Measurements from ENCODE around the gene LYRM4.

Gene LYRM4

DNA sequence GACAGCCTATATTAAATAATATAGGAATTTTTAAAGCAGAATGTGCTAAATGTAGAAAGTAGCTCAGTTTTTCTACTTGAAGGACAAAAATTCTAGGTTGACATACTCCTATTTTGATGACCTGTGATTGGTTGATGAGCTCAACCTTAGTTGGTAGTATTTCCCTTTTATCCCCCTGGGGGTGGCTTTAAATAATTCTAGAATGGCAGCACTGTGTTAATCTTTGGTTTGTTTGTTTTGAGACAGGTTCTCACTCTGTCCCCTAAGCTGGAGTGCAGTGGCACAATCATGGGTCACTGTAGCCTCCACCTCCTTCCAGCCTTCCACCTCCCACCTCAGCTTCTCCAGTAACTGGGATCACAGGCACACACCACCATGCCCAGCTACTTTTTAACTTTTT is 29.8 kb upstream of the LYRM4 start:
- Histone ChIP-seq H3K27me3 (ENCODE audit: insufficient read depth, low read length) (no peaks in the 10 kb centered on the region), H3K4me3 (ENCODE audit: low read length) (no peak overlapping the region), H3K9me3 (ENCODE audit: low read length) (no peaks in the 10 kb centered on the region), H3K36me3 (ENCODE audit: insufficient read depth, low read length) (no peaks in the 10 kb centered on the region), H3K4me1 (ENCODE audit: insufficient read depth, low read length) (no peaks in the 10 kb centered on the region), H2AFZ (ENCODE audit: low read depth, low read length) (no peak overlapping the region)

DNA sequence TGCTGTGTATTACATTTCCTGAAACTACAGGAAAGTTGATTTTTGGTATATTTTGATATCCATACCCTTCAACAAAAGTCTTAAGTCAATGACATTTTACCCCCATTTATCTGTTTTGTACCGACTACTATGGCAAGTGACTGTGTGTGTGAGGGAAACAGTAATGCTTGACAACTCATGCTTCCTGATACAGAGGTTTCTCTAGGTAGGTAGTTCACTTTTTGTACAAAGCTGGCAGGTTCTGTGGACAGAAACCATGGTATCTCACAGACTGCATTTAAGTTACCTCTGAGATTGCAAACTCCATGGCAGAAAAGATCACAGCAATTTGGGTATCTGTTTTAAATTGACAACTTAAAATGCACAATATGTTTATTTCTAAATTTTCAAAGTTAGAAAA is 29.3 kb upstream of the LYRM4 start:
- Histone ChIP-seq H3K27me3 (ENCODE audit: insufficient read depth, low read length) (no peaks in the 10 kb centered on the region), H3K36me3 (ENCODE audit: insufficient read depth, low read length) (no peaks in the 10 kb centered on the region), H2AFZ (ENCODE audit: low read depth, low read length) (no peak overlapping the region), H3K4me3 (ENCODE audit: low read length) (no peak overlapping the region), H3K4me1 (ENCODE audit: insufficient read depth, low read length) (no peaks in the 10 kb centered on the region), H3K9me3 (ENCODE audit: low read length) (no peaks in the 10 kb centered on the region)

DNA sequence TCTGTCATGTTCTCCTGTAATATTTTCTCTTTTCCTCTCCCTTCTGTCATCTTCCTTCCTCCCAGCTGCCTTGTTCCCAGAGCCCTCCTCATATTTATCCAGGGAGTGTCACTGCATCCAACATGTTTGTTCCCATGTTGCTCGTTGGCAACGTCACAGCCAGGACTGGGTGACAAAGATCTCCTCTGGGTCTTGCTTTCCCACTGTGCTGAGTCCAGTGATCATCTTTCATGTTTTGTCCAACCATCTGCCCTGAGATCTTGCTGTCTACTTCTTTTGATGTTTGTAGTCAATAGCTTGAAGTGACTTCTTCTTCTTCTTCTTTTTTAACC is 27.2 kb upstream of the LYRM4 start:
- no peak overlapping the region for H2AFZ ChIP-seq (ENCODE audit: low read depth, low read length)
- no peaks in the 10 kb centered on the region for H3K27me3 ChIP-seq (ENCODE audit: insufficient read depth, low read length)
- H3K4me1 ChIP-seq (ENCODE audit: insufficient read depth, low read length): no peaks in the 10 kb centered on the region
- H3K4me3 ChIP-seq (ENCODE audit: low read length): no peak overlapping the region
- H3K36me3 ChIP-seq (ENCODE audit: insufficient read depth, low read length): no peaks in the 10 kb centered on the region
- H3K9me3 ChIP-seq (ENCODE audit: low read length): no peaks in the 10 kb centered on the region

DNA sequence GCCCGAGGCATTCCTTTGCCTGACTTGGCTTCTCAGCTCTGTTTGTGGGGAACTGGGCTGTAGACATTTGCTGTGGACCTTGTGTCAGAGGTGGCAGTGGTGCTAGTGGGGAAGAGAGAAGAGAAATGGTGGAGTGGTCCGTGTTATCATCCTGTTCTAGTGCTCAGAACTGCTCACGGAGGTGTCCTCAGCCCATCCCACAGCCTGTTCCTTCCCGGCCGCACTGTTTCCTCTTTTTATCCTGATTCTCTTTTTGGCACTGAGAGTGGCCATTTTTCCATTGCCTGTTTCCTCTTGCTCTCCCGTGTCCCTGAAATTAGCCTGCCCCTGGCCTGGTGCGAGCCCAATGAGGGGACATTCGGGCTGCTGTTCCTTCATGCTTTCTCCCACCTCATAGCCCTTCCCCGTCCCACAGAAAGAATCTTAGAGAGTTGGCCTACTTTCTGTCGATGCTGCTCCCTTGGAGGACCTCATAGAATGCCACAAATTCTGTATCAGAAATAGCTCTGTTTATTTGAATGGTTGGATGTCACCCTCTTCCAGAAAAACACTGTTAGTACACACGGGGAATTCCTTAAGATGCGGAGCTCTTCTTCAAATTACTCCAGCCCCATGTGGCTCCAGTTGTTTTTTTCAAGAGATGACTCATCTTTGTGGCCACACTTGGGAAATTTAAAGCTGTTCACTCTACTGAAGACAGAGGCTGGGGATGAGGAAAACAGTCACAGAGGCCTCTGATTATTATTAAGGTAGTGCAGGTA is 26.6 kb upstream of the LYRM4 start:
- Histone ChIP-seq H3K4me1 (ENCODE audit: insufficient read depth, low read length) (no peaks in the 10 kb centered on the region), H3K9me3 (ENCODE audit: low read length) (no peaks in the 10 kb centered on the region), H3K27me3 (ENCODE audit: insufficient read depth, low read length) (no peaks in the 10 kb centered on the region), H2AFZ (ENCODE audit: low read depth, low read length) (no peak overlapping the region), H3K36me3 (ENCODE audit: insufficient read depth, low read length) (no peaks in the 10 kb centered on the region), H3K4me3 (ENCODE audit: low read length) (no peak overlapping the region)

DNA sequence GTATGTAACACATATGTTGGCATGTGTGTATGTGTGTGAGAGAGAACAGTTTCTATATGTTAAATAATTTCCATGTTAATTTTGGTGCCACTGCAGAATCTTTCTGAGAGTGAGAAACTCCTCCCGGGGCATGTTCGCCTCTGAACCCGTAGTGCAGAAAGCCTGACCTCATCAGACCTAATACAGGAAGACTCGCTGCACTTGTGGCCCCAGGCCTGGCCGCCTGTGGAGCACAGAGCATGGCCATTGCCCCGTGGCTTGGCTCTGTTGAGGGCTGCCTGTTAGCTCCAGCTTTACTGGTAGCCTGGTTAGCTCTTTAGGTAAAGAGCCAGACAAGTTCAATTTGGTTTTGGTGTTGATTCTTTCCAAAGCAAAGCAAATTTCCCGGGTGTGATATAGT is 26.0 kb upstream of the LYRM4 start:
- H2AFZ ChIP-seq (ENCODE audit: low read depth, low read length): no peak overlapping the region
- H3K4me3 ChIP-seq (ENCODE audit: low read length): no peak overlapping the region
- H3K36me3 ChIP-seq (ENCODE audit: insufficient read depth, low read length): no peaks in the 10 kb centered on the region

DNA sequence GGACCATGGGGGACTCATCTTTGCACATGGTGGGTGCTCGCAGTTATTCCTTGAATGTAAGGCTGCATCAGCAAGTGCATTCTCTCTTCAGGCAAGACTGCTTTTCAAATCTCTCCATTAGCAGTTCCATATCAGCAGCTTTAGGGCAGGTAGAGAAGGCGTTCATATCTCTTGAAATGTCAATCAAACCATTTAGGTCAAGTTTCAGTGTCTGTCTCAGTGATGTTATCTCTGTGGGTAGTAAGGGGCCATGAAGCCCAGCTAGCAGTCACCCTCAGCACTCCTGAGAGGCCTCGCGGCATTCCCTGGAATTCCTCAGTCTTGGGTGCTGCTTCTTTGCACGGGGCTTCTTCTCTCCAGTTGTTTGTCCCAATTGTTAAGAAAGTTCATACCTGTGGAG is 24.8 kb upstream of the LYRM4 start:
- no peaks in the 10 kb centered on the region for H3K36me3 ChIP-seq (ENCODE audit: insufficient read depth, low read length)
- H3K9me3 ChIP-seq (ENCODE audit: low read length): no peaks in the 10 kb centered on the region
- H3K27me3 ChIP-seq (ENCODE audit: insufficient read depth, low read length): no peaks in the 10 kb centered on the region
- H3K4me1 ChIP-seq (ENCODE audit: insufficient read depth, low read length): no peaks in the 10 kb centered on the region
- H2AFZ ChIP-seq (ENCODE audit: low read depth, low read length): no peak overlapping the region
- H3K4me3 ChIP-seq (ENCODE audit: low read length): no peak overlapping the region

More for the DNA sequence above, 26.0 kb upstream of the LYRM4 start:
- Histone ChIP-seq H3K9me3 (ENCODE audit: low read length) (no peaks in the 10 kb centered on the region), H3K4me1 (ENCODE audit: insufficient read depth, low read length) (no peaks in the 10 kb centered on the region), H3K27me3 (ENCODE audit: insufficient read depth, low read length) (no peaks in the 10 kb centered on the region)

DNA sequence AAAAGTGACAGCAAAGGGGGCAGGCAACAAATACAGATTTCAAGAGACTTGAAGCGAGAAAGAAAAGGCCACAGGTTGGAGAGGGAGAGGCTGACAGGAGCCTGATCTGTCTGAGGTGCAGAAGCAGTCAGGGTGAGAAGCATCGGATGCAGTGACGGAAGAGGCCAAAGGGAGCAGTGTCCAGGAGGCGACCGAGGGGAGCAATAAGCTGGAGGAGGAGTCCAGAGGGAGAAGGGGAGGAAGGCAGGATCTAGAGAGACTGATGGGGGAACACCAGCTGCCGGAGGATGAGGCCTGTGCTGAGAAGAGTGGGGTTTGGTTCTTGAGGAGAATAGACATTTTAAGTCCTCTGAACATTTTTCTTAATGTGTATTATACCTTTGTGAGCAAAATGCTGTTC is 24.3 kb upstream of the LYRM4 start:
- Histone ChIP-seq H3K36me3 (ENCODE audit: insufficient read depth, low read length) (no peaks in the 10 kb centered on the region), H3K4me3 (ENCODE audit: low read length) (no peak overlapping the region)

DNA sequence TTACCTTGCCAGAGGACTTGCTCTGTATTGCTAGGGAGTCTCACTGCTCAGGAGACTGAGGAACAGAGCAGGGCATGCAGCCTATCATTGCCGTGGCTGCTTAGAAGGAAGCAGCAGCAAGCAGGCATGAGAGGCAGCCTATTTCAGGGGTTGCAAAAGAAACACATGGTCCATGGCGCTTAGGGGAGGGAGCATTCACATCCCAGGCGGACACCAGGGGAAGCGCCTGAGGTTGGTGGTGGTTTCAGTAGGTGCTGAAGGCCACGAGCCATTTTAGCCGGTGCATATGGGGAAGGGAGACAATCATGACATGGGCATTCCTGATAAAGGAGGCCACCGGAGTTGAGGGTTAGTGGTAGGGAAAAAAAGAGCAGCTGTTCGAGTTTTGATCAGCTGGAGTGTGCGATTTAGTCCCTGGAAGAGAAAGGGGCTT is 21.5 kb upstream of the LYRM4 start:
- Histone ChIP-seq H3K9me3 (ENCODE audit: low read length) (peaks cover 3% of the 10 kb centered on the region), H3K4me1 (ENCODE audit: insufficient read depth, low read length) (peaks cover 14% of the 10 kb centered on the region), H2AFZ (ENCODE audit: low read depth, low read length) (no peak overlapping the region), H3K36me3 (ENCODE audit: insufficient read depth, low read length) (no peaks in the 10 kb centered on the region), H3K27me3 (ENCODE audit: insufficient read depth, low read length) (no peaks in the 10 kb centered on the region), H3K4me3 (ENCODE audit: low read length) (no peak overlapping the region)

More for the DNA sequence above, 24.3 kb upstream of the LYRM4 start:
- no peak overlapping the region for H2AFZ ChIP-seq (ENCODE audit: low read depth, low read length)
- no peaks in the 10 kb centered on the region for H3K27me3 ChIP-seq (ENCODE audit: insufficient read depth, low read length)
- H3K4me1 ChIP-seq (ENCODE audit: insufficient read depth, low read length): no peaks in the 10 kb centered on the region
- no peaks in the 10 kb centered on the region for H3K9me3 ChIP-seq (ENCODE audit: low read length)

DNA sequence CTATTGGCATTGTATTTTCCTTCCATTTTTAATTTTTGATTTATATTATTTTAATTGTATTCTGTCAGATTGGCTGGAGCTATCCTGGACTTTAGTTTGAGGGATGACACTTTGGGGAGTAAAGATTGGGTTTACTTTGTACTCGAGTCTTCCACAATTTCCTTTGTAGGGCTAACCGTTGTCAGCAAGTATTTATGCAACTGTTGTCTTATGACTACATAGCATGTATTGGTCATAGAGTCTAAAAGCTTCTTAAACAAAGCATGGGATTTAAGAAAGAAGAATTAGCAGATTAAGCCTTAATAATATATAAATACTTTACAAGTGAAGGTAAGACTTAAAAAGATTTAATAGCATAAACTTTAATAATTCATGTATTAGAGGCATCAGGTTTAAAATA is 20.2 kb upstream of the LYRM4 start:
- H3K4me3 ChIP-seq (ENCODE audit: low read length): no peak overlapping the region
- H3K9me3 ChIP-seq (ENCODE audit: low read length): peaks cover 3% of the 10 kb centered on the region
- no peaks in the 10 kb centered on the region for H3K36me3 ChIP-seq (ENCODE audit: insufficient read depth, low read length)
- H3K4me1 ChIP-seq (ENCODE audit: insufficient read depth, low read length): peaks cover 20% of the 10 kb centered on the region
- H3K27me3 ChIP-seq (ENCODE audit: insufficient read depth, low read length): no peaks in the 10 kb centered on the region
- no peak overlapping the region for H2AFZ ChIP-seq (ENCODE audit: low read depth, low read length)

DNA sequence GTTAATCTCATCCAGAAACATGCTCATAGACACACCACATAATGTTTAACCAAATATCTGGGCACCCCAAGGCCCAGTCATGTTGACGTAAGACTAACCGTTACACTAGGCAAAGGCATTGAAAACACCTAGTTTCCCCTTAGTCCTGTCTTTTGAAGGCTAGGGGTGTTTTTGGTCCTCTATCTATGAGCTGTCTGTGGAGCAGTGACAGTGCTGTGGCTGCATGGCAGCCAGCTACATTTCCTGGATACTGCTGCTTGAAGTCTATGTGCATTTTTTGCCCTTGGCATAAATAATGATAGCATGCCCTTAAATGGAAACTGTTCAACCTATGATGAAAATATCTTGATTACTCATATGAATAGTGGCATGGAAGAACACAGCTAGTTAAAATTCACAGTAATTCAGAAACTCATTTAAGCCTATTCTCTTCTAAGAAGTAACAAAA is 19.2 kb upstream of the LYRM4 start:
- H3K36me3 ChIP-seq (ENCODE audit: insufficient read depth, low read length): no peaks in the 10 kb centered on the region
- H3K4me3 ChIP-seq (ENCODE audit: low read length): no peak overlapping the region
- no peak overlapping the region for H2AFZ ChIP-seq (ENCODE audit: low read depth, low read length)
- H3K9me3 ChIP-seq (ENCODE audit: low read length): peaks cover 3% of the 10 kb centered on the region
- peaks cover 20% of the 10 kb centered on the region for H3K4me1 ChIP-seq (ENCODE audit: insufficient read depth, low read length)
- H3K27me3 ChIP-seq (ENCODE audit: insufficient read depth, low read length): no peaks in the 10 kb centered on the region

DNA sequence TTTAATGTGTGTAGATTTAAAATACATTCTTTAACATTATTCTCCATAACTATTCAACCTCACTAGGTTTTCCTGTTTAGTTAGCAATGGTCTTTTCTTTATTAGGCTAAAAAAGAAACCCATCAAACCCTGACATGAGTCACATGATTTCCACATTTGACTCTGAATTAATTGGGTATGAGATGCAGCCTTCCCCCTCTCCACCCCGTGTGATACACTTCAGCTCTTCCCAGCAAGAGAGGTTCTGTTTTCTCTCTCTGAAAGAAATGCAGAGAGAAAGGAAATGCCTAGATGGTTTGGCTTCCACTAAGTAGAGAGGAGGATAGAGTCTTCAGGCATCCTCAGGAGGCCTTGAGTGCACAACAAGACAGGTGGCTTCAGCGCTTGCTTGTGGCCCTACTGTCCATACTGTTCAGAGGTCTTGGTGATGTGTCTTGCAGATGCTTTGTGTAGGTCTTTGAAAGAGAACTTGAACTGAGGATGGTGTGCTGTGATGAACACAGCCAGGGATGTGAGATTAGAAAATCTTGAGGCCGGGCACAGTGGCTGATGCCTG is 17.9 kb upstream of the LYRM4 start:
- peaks cover 3% of the 10 kb centered on the region for H3K9me3 ChIP-seq (ENCODE audit: low read length)
- H3K36me3 ChIP-seq (ENCODE audit: insufficient read depth, low read length): no peaks in the 10 kb centered on the region
- H2AFZ ChIP-seq (ENCODE audit: low read depth, low read length): no peak overlapping the region
- H3K27me3 ChIP-seq (ENCODE audit: insufficient read depth, low read length): no peaks in the 10 kb centered on the region
- no peak overlapping the region for H3K4me3 ChIP-seq (ENCODE audit: low read length)
- peaks cover 20% of the 10 kb centered on the region for H3K4me1 ChIP-seq (ENCODE audit: insufficient read depth, low read length)

DNA sequence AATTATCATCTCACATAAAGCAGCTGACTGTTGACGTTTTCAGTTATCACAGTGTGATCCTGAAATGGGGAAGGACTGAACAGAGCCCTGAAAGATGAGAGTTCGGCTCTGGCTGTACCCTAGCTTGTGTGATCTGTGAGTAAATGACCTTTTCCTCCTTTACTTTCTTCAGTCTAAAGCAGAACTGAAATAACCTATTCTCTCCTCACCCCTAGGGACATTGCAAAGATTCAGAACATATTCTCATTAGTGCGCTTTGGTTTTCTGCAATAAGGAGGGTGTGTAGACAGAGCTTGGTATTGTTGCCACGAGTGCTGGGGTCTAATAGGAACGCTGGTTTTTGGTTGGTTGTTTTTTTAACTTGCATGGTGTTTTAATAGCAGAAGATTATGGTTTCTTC is 17.3 kb upstream of the LYRM4 start:
- Histone ChIP-seq H3K4me3 (ENCODE audit: low read length) (no peak overlapping the region), H3K36me3 (ENCODE audit: insufficient read depth, low read length) (no peaks in the 10 kb centered on the region), H3K4me1 (ENCODE audit: insufficient read depth, low read length) (peaks cover 20% of the 10 kb centered on the region), H3K9me3 (ENCODE audit: low read length) (peaks cover 3% of the 10 kb centered on the region), H3K27me3 (ENCODE audit: insufficient read depth, low read length) (no peaks in the 10 kb centered on the region), H2AFZ (ENCODE audit: low read depth, low read length) (no peak overlapping the region)

DNA sequence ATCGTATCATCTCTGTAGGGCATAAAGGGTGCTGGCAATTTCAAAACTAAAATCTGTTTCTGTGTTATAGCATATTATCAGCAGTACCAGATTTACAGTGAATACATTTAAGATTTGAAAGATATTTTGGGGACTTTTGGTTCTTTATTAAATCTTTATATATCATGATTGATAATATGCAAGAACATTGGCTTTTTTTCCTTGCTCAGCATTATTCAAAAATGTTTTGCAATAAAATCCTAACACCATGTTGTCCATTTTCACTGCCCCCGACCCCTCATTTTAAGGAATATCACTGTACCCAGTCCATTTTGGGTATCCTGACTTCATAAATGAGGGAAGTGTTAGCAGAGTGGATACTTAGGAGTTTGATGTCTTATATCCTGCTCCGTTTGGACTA is 16.8 kb upstream of the LYRM4 start:
- no peaks in the 10 kb centered on the region for H3K36me3 ChIP-seq (ENCODE audit: insufficient read depth, low read length)
- no peak overlapping the region for H2AFZ ChIP-seq (ENCODE audit: low read depth, low read length)
- H3K4me3 ChIP-seq (ENCODE audit: low read length): no peak overlapping the region
- H3K9me3 ChIP-seq (ENCODE audit: low read length): peaks cover 3% of the 10 kb centered on the region
- H3K4me1 ChIP-seq (ENCODE audit: insufficient read depth, low read length): peaks cover 20% of the 10 kb centered on the region
- H3K27me3 ChIP-seq (ENCODE audit: insufficient read depth, low read length): no peaks in the 10 kb centered on the region

DNA sequence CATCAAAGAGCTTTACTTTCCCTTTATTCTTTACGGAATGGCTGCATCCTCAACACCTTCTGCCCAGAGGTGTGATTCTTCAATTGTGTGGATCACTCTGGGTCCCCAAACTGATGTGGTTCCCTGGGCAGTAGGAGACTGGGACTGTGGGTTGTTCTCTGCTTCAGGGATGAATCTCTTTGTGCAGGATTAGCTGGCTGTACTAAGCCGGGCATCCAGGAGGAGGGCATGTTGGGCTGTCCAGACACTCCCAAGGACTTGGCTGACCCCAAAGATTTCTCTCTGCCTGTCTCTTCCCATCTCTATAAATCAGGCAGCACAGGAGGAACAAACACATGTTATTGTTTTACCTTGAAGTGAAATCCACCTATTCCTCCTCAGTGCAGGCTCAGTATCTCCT is 15.8 kb upstream of the LYRM4 start:
- no peak overlapping the region for H2AFZ ChIP-seq (ENCODE audit: low read depth, low read length)
- H3K4me3 ChIP-seq (ENCODE audit: low read length): no peak overlapping the region
- H3K4me1 ChIP-seq (ENCODE audit: insufficient read depth, low read length): peaks cover 20% of the 10 kb centered on the region
- H3K36me3 ChIP-seq (ENCODE audit: insufficient read depth, low read length): no peaks in the 10 kb centered on the region
- H3K27me3 ChIP-seq (ENCODE audit: insufficient read depth, low read length): no peaks in the 10 kb centered on the region
- H3K9me3 ChIP-seq (ENCODE audit: low read length): peaks cover 3% of the 10 kb centered on the region

Data from neuron (in vitro differentiated cells).